ENCODE data around the gene RACK1. TPM values are rescaled to one million over a fixed set of nuclear protein-coding genes. Genes with fewer than 3 reads are reported as not detected.

Gene RACK1
- total and polyA plus RNA-seq, 2 of the 8 experiments (the other 6 are each of a cell fraction or from before 2014, with no cell fraction given), result 2,589 to 7,971 TPM

DNA sequence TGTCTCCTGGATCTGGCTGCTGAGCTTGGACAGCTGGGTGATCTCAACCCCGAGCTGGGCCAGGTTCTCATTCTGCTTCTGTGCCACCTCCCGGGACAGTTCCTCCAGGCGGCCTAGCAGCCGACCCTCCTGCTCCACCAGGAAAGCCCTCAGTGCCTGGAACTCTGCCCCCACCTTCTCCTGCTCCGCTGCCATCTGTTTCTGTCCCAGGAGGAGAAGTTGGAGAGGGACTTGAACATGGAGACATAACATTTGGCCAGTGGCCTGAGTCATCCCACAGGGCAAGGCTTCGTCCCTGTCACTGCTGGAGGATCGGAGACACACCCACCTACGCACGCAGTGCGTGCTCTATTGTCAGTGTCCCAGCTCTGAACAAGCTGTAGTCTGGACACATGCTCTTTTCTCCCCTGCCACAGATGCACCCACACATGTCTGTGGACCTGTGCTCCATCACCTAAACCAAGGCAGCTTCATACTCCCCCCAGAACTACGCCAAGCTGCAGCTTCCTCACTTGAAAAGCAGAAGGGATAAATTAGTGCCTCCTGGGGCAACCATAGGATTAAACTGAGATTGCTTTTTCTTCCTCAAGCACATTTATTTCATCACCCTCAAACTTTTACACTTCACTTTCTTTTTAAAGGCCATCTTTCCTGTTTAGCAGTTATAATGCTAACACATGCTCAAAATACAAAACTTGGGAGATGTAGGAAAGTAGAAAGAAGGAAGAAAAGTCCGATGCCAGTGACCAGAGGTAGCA lies 43.6 kb downstream of the RACK1 start:
- 89% methylated on average over 12 of the region's 12 CpGs; no CpG with 5 or more reads in 1 of the 2 experiments for WGBS, 2 experiments (ENCODE audit: extremely low coverage in 1 of 2, insufficient coverage in 1 of 2, insufficient read length in 1 of 2, insufficient replicate concordance in 2 of 2, low coverage in 1 of 2, low lambda C conversion rate in 2 of 2, missing lambda C conversion rate in 1 of 2)
- H3K27ac ChIP-seq (ENCODE audit: low read depth, low read length), result no peak overlapping the region
- POLR2A ChIA-PET (ENCODE audit: partially characterized antibody), result interaction anchor here (1.0 to 3.7 kb wide), 7 partner anchors 10 to 43 kb away, joined by 3 to 22 read pairs (median 4); no protein-coding TSS in a partner anchor
- TF ChIP-seq USF2 (IDR thresholded peaks at IDR 0.05; ENCODE audit: low read length) (no peak), CTCF (IDR thresholded peaks at IDR 0.05; ENCODE audit: control extremely low read depth in 1 of 3, insufficient read depth in 1 of 3, low read depth in 1 of 3, low read length in 3 of 3) (no peak), SUZ12 (IDR thresholded peaks at IDR 0.05; ENCODE audit: low read length) (no peak), RFX5 (IDR thresholded peaks at IDR 0.05; ENCODE audit: borderline replicate concordance, low read depth, low read length) (no peak), YY1 (IDR thresholded peaks at IDR 0.05; ENCODE audit: low read depth, low read length) (no peak), HDAC6 (IDR thresholded peaks at IDR 0.05; ENCODE audit: low read depth, low read length) (no peak), EZH2 (IDR thresholded peaks at IDR 0.05; ENCODE audit: low read depth, low read length, severe bottlenecking) (no peak)

More for the DNA sequence above, 43.6 kb downstream of the RACK1 start:
- Histone ChIP-seq H2AFZ (ENCODE audit: low read length) (no peak overlapping the region), H4K91ac (replicated peaks; ENCODE audit: insufficient read length, low read length) (no peak overlapping the region), H3K23me2 (ENCODE audit: low read depth, low read length) (peaks cover 11% of the 10 kb centered on the region; the same call in 1 of the 2 replicates), H2BK20ac (ENCODE audit: low read length) (0 out of 2 replicates have a peak overlapping the region, but pooled peaks have one; percentile 21), H2AK5ac (ENCODE audit: low read depth, low read length) (peak overlapping the region; percentile 44; the same call in 1 of the 2 replicates), H3K36me3 (ENCODE audit: control insufficient read depth in 2 of 4, insufficient read depth in 4 of 4, low read length in 3 of 4) (peaks cover 0 to 7% (median 0%) of the 10 kb centered on the region in 4 experiments; a peak in 1 of 8 replicates), H3K27me3 (replicated peaks in 1 of 4; ENCODE audit: control insufficient read depth in 3 of 4, extremely low read depth in 1 of 4, insufficient read depth in 3 of 4, low read length in 3 of 4) (peaks cover 21 to 63% (median 47%) of the 10 kb centered on the region in 4 experiments), H3K23ac (ENCODE audit: insufficient read length) (no peak overlapping the region), H3K4me2 (ENCODE audit: insufficient read depth in 1 of 2, low read depth in 2 of 2, low read length in 2 of 2) (peak overlapping the region in 1 of 2 experiments; percentile 15; a peak in 1 of 4 replicates), H4K20me1 (replicated peaks in 1 of 2; ENCODE audit: control insufficient read depth in 1 of 2, insufficient read depth in 2 of 2, low read length in 2 of 2) (peaks cover 2 to 3% of the 10 kb centered on the region in 2 experiments), H3K18ac (ENCODE audit: extremely low read depth, low read length) (peak overlapping the region; percentile 19; the same call in 1 of the 2 replicates), H4K8ac (ENCODE audit: extremely low read depth, insufficient read depth, low read length) (no peak overlapping the region; the same call in none of the 2 replicates), H2BK120ac (replicated peaks; ENCODE audit: low read depth, low read length) (no peak overlapping the region), H2BK5ac (ENCODE audit: low read depth, low read length) (no peak overlapping the region), H2BK15ac (ENCODE audit: low read length) (peak overlapping the region; percentile 12; the same call in 1 of the 2 replicates), H3K4me1 (replicated peaks in 1 of 4; ENCODE audit: control insufficient read depth in 3 of 4, insufficient read depth in 4 of 4, low read length in 3 of 4) (peaks cover 9 to 33% (median 20%) of the 10 kb centered on the region in 4 experiments), H3K9me3 (ENCODE audit: insufficient read depth in 2 of 2, low read depth in 1 of 2, low read length in 1 of 2) (no peaks in the 10 kb centered on the region), H3K4me3 (ENCODE audit: extremely low read depth in 1 of 4, insufficient read depth in 2 of 4, low read depth in 3 of 4, low read length in 4 of 4) (no peak overlapping the region), H3K79me2 (ENCODE audit: control insufficient read depth in 1 of 2, insufficient read depth in 2 of 2, low read length in 2 of 2) (no peaks in the 10 kb centered on the region), H3K4ac (replicated peaks; ENCODE audit: insufficient read length, low read depth, low read length) (no peak overlapping the region), H3K79me1 (ENCODE audit: low read depth, low read length) (no peaks in the 10 kb centered on the region), H2BK12ac (ENCODE audit: low read depth, low read length) (no peak overlapping the region; the same call in 1 of the 2 replicates), H3K9ac (replicated peaks in 1 of 4; ENCODE audit: extremely low read depth in 1 of 4, low read depth in 3 of 4, low read length in 3 of 4) (no peak overlapping the region), H3K56ac (replicated peaks; ENCODE audit: insufficient read length, low read depth, low read length) (no peak overlapping the region), H4K5ac (ENCODE audit: insufficient read length, low read depth, low read length) (no peak overlapping the region), H3K14ac (ENCODE audit: insufficient read length) (no peak overlapping the region)
- FAIRE-seq, result no peak
- no peak for DNase-seq (ENCODE audit: low read depth in 1 of 2, low spot score in 2 of 2)
- CTCF ChIA-PET (ENCODE audit: partially characterized antibody), result interaction anchor here (0.8 to 3.8 kb wide), 7 partner anchors 8 to 32 kb away, joined by 3 to 23 read pairs (median 6); no protein-coding TSS in a partner anchor
